GM21723 (cell line): ENCODE measurements around the gene GSG1L.

Source experiments
- ATAC-seq: cut with Tn5 transposase; IDR thresholded peaks from one replicate; pipeline ENCODE4 v1.9.1; 2021; ENCODE audit warnings: mild to moderate bottlenecking, moderate library complexity; ENCODE audit not compliant: unreplicated experiment

The GSG1L gene

GRCh38 chr16:27778926-27779570 lies 284.5 kb downstream of the GSG1L start:
- no peak for ATAC-seq

- ATAC-seq = no peak
These were observed 285.2 kb downstream of the GSG1L start for GRCh38 chr16:27778171-27778925.

GRCh38 chr16:27777527-27777926 lies 286.0 kb downstream of the GSG1L start:
- no peak for ATAC-seq

GRCh38 chr16:27776556-27777225 lies 286.8 kb downstream of the GSG1L start:
- no peak for ATAC-seq

DNA sequence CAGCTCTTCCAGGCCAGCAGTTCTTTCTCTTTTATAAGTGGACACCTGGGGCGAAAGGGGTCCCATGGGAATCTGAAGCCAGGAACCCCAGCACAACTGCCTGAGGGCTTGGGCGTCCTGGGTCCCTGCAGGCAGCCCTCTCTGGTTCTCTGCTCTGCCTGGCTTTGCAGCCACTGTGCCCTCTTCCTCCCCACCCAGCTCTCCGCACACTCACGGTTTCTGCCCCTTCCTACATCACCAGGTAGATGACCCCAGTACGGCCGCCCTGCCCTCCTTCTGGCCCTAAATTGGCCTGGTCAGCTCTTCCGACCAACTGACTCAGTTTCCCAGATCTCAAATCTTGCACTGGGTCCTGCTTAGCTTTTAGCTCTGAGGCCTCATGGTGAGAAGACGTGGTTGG lies 288.3 kb downstream of the GSG1L start:
- no peak for ATAC-seq

DNA sequence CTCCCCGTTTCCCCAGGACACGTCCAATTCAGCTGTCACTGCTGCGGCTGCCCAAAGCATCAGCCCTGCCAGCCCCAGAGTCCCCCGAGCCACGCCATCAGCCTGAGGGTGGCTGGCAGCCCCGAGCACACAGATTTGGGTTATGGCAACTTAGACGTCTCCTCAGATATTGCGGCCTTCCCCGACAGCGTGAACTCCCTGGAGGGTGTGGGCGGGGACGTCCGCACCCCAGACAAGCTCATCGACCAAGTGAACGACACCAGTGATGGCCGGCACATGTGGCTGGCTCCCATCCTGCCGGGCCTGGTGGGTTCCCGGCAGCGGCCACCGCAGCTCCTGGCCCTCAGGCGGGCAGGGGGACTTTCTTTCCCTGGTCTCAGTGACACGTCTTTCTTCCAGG lies 288.7 kb downstream of the GSG1L start:
- ATAC-seq = no peak

DNA sequence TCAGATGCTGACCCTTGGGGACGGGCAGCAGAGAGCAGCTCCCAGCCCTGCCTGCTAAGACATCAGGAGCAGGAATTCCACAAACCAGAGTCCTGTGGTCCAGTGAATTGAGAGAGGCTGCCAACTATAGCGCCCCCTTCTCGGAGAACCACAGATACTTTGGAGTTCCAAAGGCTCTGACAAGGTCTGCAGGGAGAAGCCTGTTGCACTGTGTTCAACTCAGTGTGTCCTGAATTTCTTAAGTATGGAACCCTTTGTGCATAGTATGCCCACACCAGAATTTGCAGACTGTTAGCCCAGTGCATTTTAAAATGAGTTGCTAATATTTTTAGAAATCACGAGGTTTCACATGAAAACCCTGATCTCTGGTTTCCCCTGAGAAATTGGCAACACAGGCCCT lies 290.2 kb downstream of the GSG1L start:
- no peak for ATAC-seq

- no peak for ATAC-seq
These were observed 291.3 kb downstream of the GSG1L start for GRCh38 chr16:27772093-27772825.

DNA sequence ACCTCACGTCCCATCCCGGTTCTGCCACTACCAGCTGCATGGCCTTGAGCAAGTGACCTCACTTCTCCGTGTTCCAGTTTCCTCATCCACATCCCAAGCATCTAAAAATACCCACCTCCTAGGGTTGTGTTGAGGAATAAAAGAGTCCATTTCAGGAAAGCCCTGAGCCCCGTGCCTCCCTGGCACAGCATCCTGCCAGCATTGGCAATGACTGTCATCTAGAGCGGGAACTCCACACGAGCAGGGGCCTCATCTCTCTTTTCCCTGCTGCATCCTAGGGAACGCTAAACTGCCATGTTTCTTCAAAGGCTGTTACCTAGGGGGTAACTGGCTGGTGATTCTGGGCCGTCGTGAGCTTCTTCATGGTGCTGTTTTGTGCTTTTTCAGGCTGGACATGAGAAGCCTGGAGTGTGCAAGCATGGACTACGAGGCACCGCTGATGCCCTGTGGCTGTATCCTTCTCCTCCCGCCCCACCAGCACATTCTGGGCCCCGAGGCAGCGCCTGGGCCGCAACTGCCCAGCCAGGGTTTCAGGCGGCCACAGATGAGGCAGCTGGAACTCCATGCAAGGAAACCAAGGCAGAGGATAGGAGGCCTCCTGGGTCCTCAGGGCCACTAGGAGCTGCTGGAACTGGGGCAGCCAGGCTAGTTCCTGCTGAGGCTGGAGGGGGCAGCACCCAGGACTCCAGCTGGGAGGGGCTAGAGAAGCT lies 292.2 kb downstream of the GSG1L start:
- no peak for ATAC-seq

DNA sequence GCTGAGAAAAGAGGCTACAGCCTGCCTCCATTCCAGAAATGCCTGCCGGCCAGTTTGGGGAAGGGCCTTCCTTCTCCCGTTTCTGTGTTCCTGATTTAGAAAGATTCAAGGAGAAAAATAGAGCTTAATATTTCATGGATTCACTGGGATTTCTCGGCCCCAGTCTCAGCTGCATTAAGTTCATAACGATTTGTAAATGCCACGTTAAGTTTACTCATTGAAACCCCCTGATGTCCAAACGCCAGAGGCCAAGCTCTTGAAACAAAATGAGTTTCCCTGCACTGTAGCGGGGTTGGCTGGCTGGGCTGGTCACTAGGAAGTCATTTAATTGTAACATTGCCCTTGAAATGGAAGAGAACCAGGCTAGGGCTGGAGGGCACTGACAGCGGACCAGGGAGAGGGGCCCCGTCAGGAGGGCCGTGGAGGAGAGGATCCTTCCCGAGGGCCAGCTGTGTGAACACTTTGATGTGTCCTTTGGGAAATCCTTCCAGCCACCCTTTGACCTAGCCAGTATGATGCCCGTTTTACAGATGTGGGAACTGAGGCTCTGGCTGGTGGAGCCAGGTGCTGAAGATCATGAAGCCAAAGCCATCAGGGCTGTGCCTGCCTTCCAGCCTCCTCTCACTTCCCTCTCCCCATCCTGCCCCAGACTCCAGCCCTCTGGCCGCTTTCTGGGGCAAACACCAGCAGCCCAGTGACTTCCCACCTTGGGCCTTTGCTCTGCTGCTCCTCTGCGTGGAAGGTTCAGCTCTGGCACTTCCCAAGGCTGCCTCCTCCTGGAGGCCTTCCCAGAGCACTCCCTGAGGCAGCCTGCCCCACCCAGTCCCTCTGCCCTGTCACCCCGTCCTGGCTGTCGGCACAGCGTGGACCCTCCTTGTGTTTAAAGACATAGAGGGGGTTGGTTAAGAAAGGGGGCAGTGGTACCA lies 293.0 kb downstream of the GSG1L start:
- no peak for ATAC-seq

GRCh38 chr16:27769561-27770255 lies 293.8 kb downstream of the GSG1L start:
- ATAC-seq = no peak

- no peak for ATAC-seq
These were observed 294.8 kb downstream of the GSG1L start for GRCh38 chr16:27768651-27769272.

DNA sequence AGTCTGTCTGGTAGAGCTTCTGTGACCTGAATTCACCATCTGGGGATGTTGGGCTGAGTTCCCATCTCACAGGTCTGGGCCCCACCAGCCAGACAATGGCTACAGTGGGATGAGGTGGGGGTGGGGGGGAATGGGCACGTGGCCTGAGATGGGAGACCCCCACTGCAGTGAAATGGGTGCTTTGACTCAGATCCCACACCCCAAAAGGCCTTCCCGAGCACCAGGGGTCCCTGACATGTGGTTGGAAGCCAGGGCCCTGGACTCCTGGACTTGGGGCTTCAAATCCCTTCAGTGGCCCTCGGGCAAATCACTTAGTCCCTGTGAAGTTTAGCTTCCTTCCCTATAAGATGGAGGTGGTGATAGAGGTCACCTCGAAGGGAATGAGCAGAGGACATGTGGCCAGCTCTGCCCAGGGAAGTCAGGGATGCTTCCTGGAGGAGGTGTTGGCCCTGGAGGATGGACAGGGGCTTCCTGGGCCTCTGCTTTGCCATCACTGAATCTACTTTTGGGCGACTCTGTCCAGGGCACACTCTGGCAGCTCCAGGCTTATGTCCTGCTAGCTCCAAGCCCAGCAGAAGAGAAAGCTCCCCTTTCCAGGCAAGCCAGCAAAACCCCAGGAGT lies 295.4 kb downstream of the GSG1L start:
- ATAC-seq = no peak

- ATAC-seq = no peak
These were observed 296.4 kb downstream of the GSG1L start for GRCh38 chr16:27767081-27767480.

DNA sequence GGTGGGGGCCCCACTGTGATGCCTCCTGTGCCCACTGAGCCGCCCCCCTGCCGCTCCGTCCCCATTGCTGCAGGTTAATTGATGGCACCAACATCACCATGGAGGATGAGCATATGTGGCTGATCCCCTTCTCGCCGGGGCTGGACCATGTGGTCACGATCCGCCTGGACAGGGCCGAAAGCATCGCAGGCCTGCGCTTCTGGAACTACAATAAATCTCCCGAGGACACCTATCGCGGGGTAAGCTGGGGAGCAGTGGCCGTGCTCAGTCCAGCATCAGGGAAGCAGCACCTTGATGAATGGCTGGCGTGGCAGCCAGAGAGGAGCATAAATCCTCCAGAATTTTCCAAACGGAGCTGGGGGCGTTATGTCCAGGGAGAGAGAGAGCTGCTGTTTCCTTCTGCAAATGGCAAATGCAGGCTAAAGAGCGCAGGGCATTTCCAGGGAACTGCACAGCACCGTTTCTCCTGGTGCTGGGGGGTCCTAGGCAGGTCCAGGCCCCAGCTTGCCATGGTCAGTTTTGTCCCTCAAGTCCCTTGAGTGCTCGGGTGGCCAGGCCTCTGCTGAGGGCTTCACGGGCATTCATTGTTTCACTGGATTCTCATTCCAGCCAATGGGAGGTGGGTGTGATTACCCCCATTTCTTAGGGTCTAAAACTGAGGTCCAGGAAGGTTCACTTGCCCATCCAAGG lies 297.1 kb downstream of the GSG1L start:
- no peak for ATAC-seq

GRCh38 chr16:27764869-27765675 lies 298.4 kb downstream of the GSG1L start:
- ATAC-seq = no peak

- no peak for ATAC-seq
These were observed 299.1 kb downstream of the GSG1L start for GRCh38 chr16:27764427-27764826.
